IMR-90 (cell line): ENCODE data around the gene RCAN2.

Experiments
- BHLHE40 ChIP-seq: fragments of 150-350 bp; IDR thresholded peaks from 2 replicates; pipeline ENCODE4 v1.6.1; 2016; ENCODE audit warnings: mild to moderate bottlenecking, low read depth, low read length
- CEBPB ChIP-seq: IDR thresholded peaks from 2 replicates; pipeline ENCODE4 v1.6.1; 2012; ENCODE audit warnings: low read depth, low read length, improper control_type of control experiment
- CTCF ChIP-seq: conservative IDR thresholded peaks from 2 replicates; pipeline ENCODE4 v1.5.1; 2012; ENCODE audit warnings: mild to moderate bottlenecking, low read depth, low read length, improper control_type of control experiment
- NFE2L2 ChIP-seq: fragments of 150-350 bp; IDR thresholded peaks from 2 replicates; pipeline ENCODE4 v1.6.1; 2016; ENCODE audit warnings: low read depth, mild to moderate bottlenecking, low read length
- POLR2A ChIP-seq: IDR thresholded peaks from 2 replicates; pipeline ENCODE4 v1.6.1; 2012; ENCODE audit warnings: mild to moderate bottlenecking, low read depth, low read length
- RCOR1 ChIP-seq: IDR thresholded peaks from 2 replicates; pipeline ENCODE4 v1.6.1; 2012; ENCODE audit warnings: mild to moderate bottlenecking, low read length, improper control_type of control experiment; ENCODE audit not compliant: insufficient replicate concordance
- RFX5 ChIP-seq: IDR thresholded peaks from 2 replicates; pipeline ENCODE4 v1.8.0; 2012; ENCODE audit warnings: low read depth, mild to moderate bottlenecking, low read length, moderate library complexity
- SMC3 ChIP-seq: fragments of 150-350 bp; IDR thresholded peaks from 2 replicates; pipeline ENCODE4 v1.6.1; 2016; ENCODE audit warnings: low read depth, mild to moderate bottlenecking, antibody characterized with exemption, low read length, moderate library complexity

- no peak for TF ChIP-seq CTCF
- TF ChIP-seq POLR2A = no peak
- TF ChIP-seq RFX5 = no peak
- TF ChIP-seq BHLHE40 = no peak
- TF ChIP-seq CEBPB = no peak
- TF ChIP-seq NFE2L2 = no peak
- no peak for TF ChIP-seq SMC3
- no peak for TF ChIP-seq RCOR1
Observed at GRCh38 chr6:46251583-46252339, 239.5 kb downstream of the RCAN2 start.
